Omental fat pad (tissue), 4 donors: Measurements from ENCODE around the gene SPTBN1. TPM values are rescaled to one million over a fixed set of nuclear protein-coding genes. Genes with fewer than 3 reads are reported as not detected.
"Not testable (repeated sequence)": the region's sequence is repeated elsewhere in the genome, so short reads cannot be mapped to it uniquely, and the experiment has no call there.

Experiments used
- ATAC-seq: fragments of 150-250 bp; one replicate; pipeline ENCODE4 v1.9.1; 2016; ENCODE audit warnings: mild to moderate bottlenecking, moderate library complexity; ENCODE audit not compliant: low FRiP score
- DNase-seq: peaks from one replicate; pipeline ENCODE4 v3.0.0-alpha.2; 2019; ENCODE audit warnings: low spot score
- total RNA-seq, 4 donors: library from RNA; depleted of rRNA; stranded (reverse); fragments of >200 nt; gene quantifications; one replicate each; pipeline ENCODE4 v1.1.0, GENCODE V29; 2016
- TF ChIP-seq, protein P1 (sequence below), 3 donors: fragments of 450-650 bp; IDR thresholded peaks; one replicate each; pipeline ENCODE4 v1.5.1; 2016 to 2017; ENCODE audit warnings: antibody characterized with exemption in 3 of 3, mild to moderate bottlenecking in 3 of 3, moderate library complexity in 2 of 3

The SPTBN1 gene
- total RNA-seq, 4 donors from 2014 or later, result 681 to 1,046 (median 964) TPM

DNA sequence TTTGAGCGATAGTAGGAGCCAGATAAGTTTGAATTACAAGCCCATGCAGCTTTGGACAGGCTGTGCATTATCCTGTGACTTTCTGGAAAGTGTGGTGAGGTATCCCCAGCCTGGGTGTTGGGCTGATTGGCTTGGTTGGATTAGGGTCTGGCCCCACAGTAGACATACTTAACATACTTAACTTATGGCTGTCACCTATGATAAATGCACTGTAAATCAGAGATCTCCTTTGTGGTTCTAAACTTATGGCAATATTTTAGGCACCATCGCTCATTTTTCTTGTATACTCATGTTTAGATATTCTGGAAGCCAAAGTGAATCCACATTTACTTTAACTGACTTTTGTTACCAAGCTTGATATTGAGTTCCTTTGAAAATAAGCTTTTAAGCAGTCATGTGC, 54.8 kb downstream of the SPTBN1 start:
- ATAC-seq (no peak), DNase-seq (no peak)
- TF ChIP-seq, protein P1, sequence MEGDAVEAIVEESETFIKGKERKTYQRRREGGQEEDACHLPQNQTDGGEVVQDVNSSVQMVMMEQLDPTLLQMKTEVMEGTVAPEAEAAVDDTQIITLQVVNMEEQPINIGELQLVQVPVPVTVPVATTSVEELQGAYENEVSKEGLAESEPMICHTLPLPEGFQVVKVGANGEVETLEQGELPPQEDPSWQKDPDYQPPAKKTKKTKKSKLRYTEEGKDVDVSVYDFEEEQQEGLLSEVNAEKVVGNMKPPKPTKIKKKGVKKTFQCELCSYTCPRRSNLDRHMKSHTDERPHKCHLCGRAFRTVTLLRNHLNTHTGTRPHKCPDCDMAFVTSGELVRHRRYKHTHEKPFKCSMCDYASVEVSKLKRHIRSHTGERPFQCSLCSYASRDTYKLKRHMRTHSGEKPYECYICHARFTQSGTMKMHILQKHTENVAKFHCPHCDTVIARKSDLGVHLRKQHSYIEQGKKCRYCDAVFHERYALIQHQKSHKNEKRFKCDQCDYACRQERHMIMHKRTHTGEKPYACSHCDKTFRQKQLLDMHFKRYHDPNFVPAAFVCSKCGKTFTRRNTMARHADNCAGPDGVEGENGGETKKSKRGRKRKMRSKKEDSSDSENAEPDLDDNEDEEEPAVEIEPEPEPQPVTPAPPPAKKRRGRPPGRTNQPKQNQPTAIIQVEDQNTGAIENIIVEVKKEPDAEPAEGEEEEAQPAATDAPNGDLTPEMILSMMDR (IDR thresholded peaks at IDR 0.05), result no peak

DNA sequence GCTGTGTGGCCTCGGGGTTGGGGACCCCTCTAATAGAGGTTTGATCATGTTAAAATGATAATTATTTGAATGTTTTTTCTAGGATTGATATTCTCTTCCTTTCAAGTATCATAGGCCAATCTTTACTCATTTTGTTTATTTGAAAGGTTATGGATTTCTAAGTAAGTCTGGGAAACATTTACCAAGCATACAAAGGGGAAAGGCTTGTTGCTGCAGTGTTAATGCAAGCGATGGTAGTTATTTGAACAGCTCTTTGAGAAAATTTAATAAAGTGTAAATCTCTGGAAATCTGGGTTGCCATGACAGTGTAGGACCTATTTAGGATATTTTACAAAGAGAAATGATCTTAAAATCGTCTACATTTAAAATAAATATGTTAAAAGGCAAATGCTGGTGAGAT, 56.1 kb downstream of the SPTBN1 start:
- DNase-seq (no peak), ATAC-seq (no peak)
- TF ChIP-seq, protein P1 (IDR thresholded peaks at IDR 0.05), result no peak

DNA sequence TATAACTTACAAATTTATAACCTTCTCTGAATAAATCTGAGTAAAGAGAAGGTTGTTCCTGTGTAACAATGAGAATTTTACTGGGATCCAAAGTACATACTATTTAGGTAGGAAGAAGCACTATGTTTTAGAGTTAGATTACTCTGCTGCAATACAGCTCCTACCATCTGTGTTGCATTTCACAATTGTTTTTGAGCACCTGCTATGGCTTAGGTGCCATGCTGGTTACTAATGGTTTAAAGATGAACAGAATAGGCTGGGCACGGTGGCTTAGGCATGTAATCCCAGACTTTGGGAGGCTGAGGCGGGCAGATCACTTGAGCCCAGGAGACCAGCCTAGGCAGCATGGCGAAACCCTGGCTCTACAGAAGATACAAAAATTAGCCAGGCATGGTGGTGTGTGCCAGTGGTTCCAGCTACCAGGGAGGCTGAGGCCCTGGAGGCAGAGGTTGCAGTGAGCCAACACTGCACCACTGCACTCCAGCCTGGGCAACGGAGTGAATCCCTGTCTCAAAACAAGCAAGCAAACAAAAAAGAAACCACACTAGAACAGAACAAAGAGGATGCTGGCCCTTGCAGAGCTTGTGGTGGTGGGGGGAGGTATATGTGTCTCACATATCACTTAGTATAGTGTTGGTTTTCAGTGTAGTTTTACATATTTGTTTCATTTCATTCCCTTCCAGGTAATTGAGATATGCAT, 56.7 kb downstream of the SPTBN1 start:
- TF ChIP-seq, protein P1 (IDR thresholded peaks at IDR 0.05), result no peak
- DNase-seq (no peak), ATAC-seq (no peak)

DNA sequence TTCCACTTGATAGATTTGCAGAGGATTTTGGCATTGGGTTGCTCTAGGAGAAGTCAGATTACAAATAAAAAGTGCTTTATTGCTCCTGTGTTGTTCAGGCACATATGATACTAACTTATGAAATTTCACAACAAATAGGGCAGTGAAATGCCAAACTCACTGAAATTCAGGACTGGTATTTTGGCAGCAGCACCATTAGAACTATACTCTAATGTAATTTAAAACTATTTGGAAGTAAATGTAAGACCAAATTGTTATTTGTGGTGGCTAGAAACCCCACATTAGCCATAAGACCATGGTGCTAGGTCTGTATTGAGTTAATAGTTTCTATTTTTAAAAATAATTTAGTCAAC, 57.2 kb downstream of the SPTBN1 start:
- no peak for ATAC-seq
- TF ChIP-seq, protein P1 (IDR thresholded peaks at IDR 0.05), result no peak
- DNase-seq, result no peak

DNA sequence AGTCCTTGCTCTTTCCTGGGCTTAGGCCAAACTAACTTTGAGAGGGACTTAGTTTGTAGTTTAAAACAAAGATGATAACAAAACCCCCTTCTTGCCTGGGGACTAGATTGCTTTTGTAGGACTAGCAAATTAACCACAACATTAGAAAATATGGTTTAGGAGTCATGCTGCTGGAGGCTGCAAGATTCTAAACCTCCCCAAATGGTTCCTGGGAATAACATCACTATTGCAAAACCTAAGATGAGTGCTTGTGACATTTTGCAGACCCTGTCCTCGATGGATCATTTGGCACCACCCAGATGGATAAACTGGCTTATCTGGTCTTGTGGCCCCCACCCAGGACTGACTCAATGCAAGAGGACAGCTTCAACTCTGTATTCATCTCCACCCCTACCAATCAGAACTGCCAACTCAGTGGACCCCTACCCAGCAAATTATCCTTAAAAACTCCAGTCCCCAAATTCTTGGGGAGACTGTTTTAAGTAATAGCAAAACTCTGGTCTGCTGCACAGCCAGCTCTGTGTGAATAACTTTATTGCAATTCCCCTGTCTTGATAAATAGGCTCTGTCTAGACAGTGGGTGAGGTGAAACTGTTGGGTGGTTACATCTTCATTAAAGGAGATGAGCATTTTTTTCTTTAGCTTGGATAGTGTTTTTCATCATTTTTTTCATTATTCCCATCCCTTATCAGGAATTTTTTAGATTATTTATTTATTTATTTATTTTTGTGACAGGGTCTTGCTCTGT, 58.9 kb downstream of the SPTBN1 start:
- DNase-seq, result no peak
- ATAC-seq, result peak; percentile 38
- TF ChIP-seq, protein P1 (IDR thresholded peaks at IDR 0.05), result no peak

DNA sequence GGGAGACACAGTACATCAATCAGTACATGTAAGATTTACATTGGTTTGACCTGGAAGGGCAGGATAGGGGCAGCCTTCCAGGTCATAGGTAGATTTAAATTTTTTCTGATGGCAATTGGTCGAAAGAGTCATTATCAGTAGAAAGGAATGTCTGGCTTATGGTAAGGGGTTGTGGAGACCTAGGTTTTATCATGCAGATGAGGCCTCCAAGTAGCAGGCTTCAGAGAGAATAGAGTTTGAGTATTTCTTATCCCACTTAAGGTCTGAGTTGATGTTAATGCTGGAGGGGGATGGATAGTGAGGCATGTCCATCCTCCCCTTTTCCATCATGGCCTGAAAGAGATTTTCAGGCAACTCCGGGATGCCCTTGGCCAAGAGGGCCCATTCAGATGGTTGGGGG, 60.7 kb downstream of the SPTBN1 start:
- ATAC-seq (no peak), DNase-seq (no peak)
- TF ChIP-seq, protein P1 (IDR thresholded peaks at IDR 0.05), result no peak

DNA sequence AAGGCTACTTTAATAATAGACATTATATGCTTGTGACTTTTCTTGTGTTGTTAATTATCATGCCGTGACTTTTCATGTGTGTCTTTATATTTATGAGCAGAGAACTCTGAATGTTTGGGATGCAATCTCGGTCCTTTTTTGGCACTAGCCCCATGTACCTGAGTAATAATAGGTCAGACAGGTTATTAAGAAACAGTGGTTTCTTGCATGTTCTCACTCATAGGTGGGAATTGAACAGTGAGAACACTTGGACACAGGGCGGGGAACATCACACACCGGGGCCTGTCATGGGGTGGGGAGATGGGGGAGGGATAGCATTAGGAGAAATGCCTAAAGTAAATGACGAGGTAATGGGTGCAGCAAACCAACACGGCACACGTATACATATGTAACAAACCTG, 61.9 kb downstream of the SPTBN1 start:
- DNase-seq, ATAC-seq: not testable (repeated sequence)
